HepG2 (cell line): ENCODE measurements around the gene STYX. TPM values are rescaled to one million over a fixed set of nuclear protein-coding genes. Genes with fewer than 3 reads are reported as not detected.

Experiments used
- ATF1 ChIP-seq: IDR thresholded peaks from 2 replicates; pipeline ENCODE4 v1.6.1; 2016; ENCODE audit warnings: mild to moderate bottlenecking, control low read depth
- CBX1 ChIP-seq: IDR thresholded peaks from one replicate; pipeline ENCODE4 v1.6.1; 2016; ENCODE audit warnings: antibody characterized with exemption, low read depth
- ETV6 ChIP-seq: sonication (generic); formaldehyde crosslinking; conservative IDR thresholded peaks from 2 replicates; pipeline ENCODE4 v1.4.0; 2020; ENCODE audit warnings: missing genetic modification reagents
- NKX3-1 ChIP-seq: sonication (generic); formaldehyde crosslinking; IDR thresholded peaks from 2 replicates; pipeline ENCODE4 v1.5.0; 2020; ENCODE audit warnings: missing genetic modification reagents
- PCBP2 ChIP-seq: fragments of 200-400 bp; formaldehyde crosslinking; optimal IDR thresholded peaks from 2 replicates; pipeline ENCODE3; 2018; ENCODE audit warnings: low read length, low read depth; ENCODE audit not compliant: poor library complexity, severe bottlenecking
- RAD21 ChIP-seq: fragments of 450-650 bp; formaldehyde crosslinking; IDR thresholded peaks from 2 replicates; pipeline ENCODE4 v1.5.0; 2020; ENCODE audit warnings: mild to moderate bottlenecking
- TGIF2 ChIP-seq: IDR thresholded peaks from 2 replicates; pipeline ENCODE4 v1.6.1; 2016; ENCODE audit warnings: control low read depth, missing compliant biosample characterization
- YY1 ChIP-seq: IDR thresholded peaks from 2 replicates; pipeline ENCODE4 v1.6.1; 2011; ENCODE audit warnings: low read length, low read depth, moderate library complexity, mild to moderate bottlenecking; ENCODE audit not compliant: insufficient read depth, insufficient replicate concordance
- ZNF264 ChIP-seq: sonication (generic); formaldehyde crosslinking; IDR thresholded peaks from 2 replicates; pipeline ENCODE4 v1.4.0; 2020; ENCODE audit warnings: missing genetic modification reagents
- ZNF788 ChIP-seq: sonication (generic); formaldehyde crosslinking; IDR thresholded peaks from 2 replicates; pipeline ENCODE4 v1.5.0; 2020; ENCODE audit warnings: mild to moderate bottlenecking, missing genetic modification reagents, borderline replicate concordance
- ZNF883 ChIP-seq: sonication (generic); formaldehyde crosslinking; IDR thresholded peaks from 2 replicates; pipeline ENCODE4 v1.5.1; 2020; ENCODE audit warnings: mild to moderate bottlenecking, missing genetic modification reagents; ENCODE audit errors: not compliant biosample characterization
- polyA plus RNA-seq, 8 experiments: library from polyadenylated mRNA; depleted of rRNA in 3 of 8; stranded (reverse) in 7 of 8; unstranded in 1 of 8; fragments of >200 nt; fragmentation: Illumina TruSeq in 4 of 8; extraction: Trizol in 4 of 8; gene quantifications; 2 replicates each; pipeline versions ENCODE4 v1.2.1 to v1.2.3, GENCODE V29; 2011 to 2016; ENCODE audit warnings: low read depth in 4 of 8, missing spikeins in 1 of 8, mixed read lengths in 1 of 8; ENCODE audit not compliant: insufficient read depth in 1 of 8
- total RNA-seq, 5 experiments: library from RNA; depleted of rRNA; stranded (reverse); fragments of >200 nt; fragmentation: Illumina TruSeq; extraction: Trizol; gene quantifications; 2 replicates each; pipeline ENCODE4 v1.2.3, GENCODE V29; 2016; ENCODE audit warnings: low read depth in 1 of 5
- TF ChIP-seq, protein P1 (sequence below): sonication (generic); formaldehyde crosslinking; IDR thresholded peaks from 2 replicates; pipeline ENCODE4 v1.4.0; 2020; ENCODE audit warnings: missing genetic modification reagents
- TF ChIP-seq, protein P2 (sequence below): sonication (generic); formaldehyde crosslinking; conservative IDR thresholded peaks from 2 replicates; pipeline ENCODE4 v1.4.0; 2020; ENCODE audit warnings: missing genetic modification reagents
- TF ChIP-seq, protein P3 (sequence below): sonication (generic); formaldehyde crosslinking; IDR thresholded peaks from 2 replicates; pipeline ENCODE4 v1.8.0; 2023; ENCODE audit warnings: mild to moderate bottlenecking, missing genetic modification reagents
- TF ChIP-seq, protein P4 (sequence below): sonication (generic); formaldehyde crosslinking; IDR thresholded peaks from 2 replicates; pipeline ENCODE4 v1.4.0; 2020; ENCODE audit warnings: missing genetic modification reagents

Gene STYX
- total and polyA plus RNA-seq, 2 of the 13 experiments (the other 11 are each of a cell fraction or from before 2014, with no cell fraction given) = 6.6 to 10.9 TPM

DNA sequence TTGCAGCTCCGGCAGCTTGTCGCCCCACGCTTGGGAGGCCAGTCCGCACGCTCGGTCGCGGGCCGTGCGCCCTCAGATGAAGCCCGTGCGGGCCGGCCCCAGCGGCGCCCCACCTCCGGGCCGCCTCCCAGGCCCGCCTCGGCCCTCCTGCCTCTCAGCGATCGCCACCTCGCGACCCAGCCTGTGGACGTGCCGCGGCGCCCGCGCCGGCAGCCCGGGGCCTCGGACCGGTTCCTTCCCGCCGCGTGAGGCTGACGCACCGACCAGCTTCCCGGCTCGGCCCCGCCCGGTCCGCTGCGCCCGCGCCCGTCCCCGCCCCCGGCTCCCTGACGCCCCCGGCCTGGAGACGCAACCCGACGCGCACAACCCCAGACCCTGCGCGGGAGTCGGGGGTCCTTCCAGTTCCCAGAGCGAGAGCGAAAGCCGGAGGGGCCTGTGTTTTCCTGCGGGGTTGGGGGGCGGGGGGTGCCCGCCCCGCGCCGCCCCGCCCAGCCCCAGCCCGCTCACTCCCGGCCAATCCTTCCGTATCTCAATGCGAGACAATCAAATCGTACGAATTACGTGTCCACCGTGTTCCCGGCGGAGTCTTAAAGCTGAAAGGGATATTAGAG, 34.4 kb upstream of the STYX start, which contains the start of gene ERO1A (continued):
- TF ChIP-seq, protein P1, sequence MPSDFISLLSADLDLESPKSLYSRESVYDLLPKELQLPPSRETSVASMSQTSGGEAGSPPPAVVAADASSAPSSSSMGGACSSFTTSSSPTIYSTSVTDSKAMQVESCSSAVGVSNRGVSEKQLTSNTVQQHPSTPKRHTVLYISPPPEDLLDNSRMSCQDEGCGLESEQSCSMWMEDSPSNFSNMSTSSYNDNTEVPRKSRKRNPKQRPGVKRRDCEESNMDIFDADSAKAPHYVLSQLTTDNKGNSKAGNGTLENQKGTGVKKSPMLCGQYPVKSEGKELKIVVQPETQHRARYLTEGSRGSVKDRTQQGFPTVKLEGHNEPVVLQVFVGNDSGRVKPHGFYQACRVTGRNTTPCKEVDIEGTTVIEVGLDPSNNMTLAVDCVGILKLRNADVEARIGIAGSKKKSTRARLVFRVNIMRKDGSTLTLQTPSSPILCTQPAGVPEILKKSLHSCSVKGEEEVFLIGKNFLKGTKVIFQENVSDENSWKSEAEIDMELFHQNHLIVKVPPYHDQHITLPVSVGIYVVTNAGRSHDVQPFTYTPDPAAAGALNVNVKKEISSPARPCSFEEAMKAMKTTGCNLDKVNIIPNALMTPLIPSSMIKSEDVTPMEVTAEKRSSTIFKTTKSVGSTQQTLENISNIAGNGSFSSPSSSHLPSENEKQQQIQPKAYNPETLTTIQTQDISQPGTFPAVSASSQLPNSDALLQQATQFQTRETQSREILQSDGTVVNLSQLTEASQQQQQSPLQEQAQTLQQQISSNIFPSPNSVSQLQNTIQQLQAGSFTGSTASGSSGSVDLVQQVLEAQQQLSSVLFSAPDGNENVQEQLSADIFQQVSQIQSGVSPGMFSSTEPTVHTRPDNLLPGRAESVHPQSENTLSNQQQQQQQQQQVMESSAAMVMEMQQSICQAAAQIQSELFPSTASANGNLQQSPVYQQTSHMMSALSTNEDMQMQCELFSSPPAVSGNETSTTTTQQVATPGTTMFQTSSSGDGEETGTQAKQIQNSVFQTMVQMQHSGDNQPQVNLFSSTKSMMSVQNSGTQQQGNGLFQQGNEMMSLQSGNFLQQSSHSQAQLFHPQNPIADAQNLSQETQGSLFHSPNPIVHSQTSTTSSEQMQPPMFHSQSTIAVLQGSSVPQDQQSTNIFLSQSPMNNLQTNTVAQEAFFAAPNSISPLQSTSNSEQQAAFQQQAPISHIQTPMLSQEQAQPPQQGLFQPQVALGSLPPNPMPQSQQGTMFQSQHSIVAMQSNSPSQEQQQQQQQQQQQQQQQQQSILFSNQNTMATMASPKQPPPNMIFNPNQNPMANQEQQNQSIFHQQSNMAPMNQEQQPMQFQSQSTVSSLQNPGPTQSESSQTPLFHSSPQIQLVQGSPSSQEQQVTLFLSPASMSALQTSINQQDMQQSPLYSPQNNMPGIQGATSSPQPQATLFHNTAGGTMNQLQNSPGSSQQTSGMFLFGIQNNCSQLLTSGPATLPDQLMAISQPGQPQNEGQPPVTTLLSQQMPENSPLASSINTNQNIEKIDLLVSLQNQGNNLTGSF = peak; percentile 14; the same call in 1 of the 2 replicates
- TF ChIP-seq ETV6 (CRISPR knock-in tag) (no peak), RAD21 (CRISPR knock-in tag) (peak; percentile 46), YY1 (peak; percentile 51), NKX3-1 (no peak), CBX1 (peak; percentile 28), ZNF883 (CRISPR knock-in tag) (peak; percentile 42), PCBP2 (no peak), ZNF788 (CRISPR knock-in tag) (peak; percentile 20; the same call in 1 of the 2 replicates), TGIF2 (CRISPR knock-in tag) (no peak), ATF1 (CRISPR knock-in tag) (no peak), ZNF264 (CRISPR knock-in tag) (0 out of 2 replicates have a peak, but pooled peaks have one; percentile 9)
- TF ChIP-seq, protein P2, sequence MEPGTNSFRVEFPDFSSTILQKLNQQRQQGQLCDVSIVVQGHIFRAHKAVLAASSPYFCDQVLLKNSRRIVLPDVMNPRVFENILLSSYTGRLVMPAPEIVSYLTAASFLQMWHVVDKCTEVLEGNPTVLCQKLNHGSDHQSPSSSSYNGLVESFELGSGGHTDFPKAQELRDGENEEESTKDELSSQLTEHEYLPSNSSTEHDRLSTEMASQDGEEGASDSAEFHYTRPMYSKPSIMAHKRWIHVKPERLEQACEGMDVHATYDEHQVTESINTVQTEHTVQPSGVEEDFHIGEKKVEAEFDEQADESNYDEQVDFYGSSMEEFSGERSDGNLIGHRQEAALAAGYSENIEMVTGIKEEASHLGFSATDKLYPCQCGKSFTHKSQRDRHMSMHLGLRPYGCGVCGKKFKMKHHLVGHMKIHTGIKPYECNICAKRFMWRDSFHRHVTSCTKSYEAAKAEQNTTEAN (CRISPR knock-in tag) = 0 out of 2 replicates have a peak, but pooled peaks have one; percentile 35
- TF ChIP-seq, protein P3, sequence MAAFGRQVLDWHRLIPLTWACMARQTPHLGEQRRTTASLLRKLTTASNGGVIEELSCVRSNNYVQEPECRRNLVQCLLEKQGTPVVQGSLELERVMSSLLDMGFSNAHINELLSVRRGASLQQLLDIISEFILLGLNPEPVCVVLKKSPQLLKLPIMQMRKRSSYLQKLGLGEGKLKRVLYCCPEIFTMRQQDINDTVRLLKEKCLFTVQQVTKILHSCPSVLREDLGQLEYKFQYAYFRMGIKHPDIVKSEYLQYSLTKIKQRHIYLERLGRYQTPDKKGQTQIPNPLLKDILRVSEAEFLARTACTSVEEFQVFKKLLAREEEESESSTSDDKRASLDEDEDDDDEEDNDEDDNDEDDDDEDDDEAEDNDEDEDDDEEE (CRISPR knock-in tag) = peak; percentile 85; the same call in 1 of the 2 replicates
- TF ChIP-seq, protein P4, sequence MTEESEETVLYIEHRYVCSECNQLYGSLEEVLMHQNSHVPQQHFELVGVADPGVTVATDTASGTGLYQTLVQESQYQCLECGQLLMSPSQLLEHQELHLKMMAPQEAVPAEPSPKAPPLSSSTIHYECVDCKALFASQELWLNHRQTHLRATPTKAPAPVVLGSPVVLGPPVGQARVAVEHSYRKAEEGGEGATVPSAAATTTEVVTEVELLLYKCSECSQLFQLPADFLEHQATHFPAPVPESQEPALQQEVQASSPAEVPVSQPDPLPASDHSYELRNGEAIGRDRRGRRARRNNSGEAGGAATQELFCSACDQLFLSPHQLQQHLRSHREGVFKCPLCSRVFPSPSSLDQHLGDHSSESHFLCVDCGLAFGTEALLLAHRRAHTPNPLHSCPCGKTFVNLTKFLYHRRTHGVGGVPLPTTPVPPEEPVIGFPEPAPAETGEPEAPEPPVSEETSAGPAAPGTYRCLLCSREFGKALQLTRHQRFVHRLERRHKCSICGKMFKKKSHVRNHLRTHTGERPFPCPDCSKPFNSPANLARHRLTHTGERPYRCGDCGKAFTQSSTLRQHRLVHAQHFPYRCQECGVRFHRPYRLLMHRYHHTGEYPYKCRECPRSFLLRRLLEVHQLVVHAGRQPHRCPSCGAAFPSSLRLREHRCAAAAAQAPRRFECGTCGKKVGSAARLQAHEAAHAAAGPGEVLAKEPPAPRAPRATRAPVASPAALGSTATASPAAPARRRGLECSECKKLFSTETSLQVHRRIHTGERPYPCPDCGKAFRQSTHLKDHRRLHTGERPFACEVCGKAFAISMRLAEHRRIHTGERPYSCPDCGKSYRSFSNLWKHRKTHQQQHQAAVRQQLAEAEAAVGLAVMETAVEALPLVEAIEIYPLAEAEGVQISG (CRISPR knock-in tag) = peak; percentile 63
